SIG-M5 treated with dmso at 0.1 percent for 504 hours (cell line): Measurements from ENCODE around the gene FXN.
"Not testable (repeated sequence)": the region's sequence is repeated elsewhere in the genome, so short reads cannot be mapped to it uniquely, and the experiment has no call there.

Experiments
- DNase-seq: peaks from one replicate; lab custom pipeline; 2025; ENCODE audit not compliant: unreplicated experiment; lab: John Stamatoyannopoulos, UW

The FXN gene

DNA sequence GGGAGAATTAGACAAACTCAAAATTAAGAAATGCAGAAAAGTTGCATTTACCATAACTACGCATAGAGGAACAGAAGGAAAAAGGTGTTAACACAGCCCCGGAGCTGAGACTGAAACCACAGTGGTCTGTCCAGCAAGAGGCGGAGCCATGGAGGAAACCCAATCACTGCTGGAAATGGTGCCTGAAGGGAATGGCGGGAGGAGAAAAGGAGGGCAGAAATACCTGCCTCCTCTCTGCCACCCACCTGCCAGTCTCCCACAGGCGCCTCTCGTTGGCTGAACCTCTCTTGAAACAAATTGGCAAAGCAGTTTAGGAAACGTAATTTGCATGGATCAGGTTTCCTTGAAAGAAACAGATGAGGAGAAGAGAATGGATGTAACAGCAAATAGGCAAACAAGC lies 11.9 kb upstream of the FXN start:
- DNase-seq: no peak

DNA sequence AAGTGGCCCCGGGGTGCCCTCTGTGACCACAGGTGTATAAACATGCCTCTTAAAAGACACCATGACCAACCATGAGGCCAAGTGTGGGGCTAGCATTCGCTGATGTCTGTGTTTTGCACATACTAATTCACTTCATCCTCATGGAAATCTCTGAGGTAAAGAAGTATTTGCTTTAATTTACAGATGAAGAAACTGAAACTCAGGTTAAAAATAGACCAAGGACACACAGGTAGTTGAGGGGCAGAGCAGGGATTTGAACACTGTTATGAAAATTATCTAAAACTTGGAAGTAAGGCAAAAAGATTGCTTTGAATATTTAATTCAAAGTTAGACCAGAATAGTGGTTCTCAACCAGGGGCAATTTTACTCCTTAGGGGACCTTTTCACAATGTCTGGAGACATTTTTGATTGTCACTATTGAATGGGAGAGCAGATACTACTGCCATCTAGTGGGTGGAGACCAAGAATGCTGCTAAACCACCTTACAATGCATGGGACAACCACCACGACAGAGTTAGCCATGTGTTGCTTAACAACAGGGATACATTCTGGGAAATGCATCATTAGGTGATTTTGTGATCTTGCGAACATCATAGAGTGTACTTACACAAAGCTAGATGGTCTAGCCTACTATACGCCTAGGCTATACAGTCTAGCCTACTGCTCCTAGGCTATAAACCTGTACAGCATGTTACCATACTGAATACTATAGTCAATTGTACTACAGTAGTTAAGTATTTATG lies 8.0 kb upstream of the FXN start:
- peak; percentile 74 for DNase-seq

- DNase-seq: no peak
Measured at GRCh38 chr9:69028754-69029153, 6.8 kb upstream of the FXN start.

- no peak for DNase-seq
Measured at GRCh38 chr9:69029535-69029934, 6.0 kb upstream of the FXN start.

DNA sequence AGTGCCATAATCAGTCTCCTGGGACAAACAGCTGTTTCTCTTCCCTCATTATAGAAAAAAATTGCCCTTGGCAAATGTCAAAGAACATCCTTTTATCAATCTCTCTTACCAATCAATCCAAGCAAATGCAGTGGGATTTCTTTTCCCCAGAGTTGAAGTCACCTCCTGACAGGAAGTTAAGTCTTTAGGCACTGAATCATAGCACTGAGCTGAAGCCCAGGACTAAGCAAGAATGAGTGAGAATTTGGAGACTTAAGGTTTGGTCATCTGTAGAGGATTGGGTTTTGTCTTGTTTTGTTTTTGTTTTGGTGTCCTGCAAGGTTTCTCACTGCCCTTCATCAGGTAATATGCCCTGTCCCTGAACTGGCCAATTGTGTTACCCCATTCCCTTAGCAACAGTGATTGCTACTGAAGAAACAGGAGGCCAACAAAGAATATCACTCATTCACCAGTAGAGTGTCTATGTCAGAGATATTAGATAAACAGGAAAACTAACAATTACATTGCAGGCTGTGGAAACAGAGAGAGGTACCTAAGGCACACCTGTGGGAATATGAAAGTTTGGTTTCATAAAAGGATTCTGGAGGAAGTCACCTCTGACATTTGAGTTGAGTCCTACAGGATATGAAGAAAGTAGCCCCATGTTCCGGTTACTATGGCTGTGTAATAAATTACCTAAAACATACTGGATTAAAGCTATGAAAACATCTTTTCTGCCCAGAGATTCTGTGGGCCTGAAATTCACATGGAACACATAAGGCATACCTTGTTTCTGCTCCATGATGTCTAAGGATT lies 4.5 kb upstream of the FXN start:
- no peak for DNase-seq

DNA sequence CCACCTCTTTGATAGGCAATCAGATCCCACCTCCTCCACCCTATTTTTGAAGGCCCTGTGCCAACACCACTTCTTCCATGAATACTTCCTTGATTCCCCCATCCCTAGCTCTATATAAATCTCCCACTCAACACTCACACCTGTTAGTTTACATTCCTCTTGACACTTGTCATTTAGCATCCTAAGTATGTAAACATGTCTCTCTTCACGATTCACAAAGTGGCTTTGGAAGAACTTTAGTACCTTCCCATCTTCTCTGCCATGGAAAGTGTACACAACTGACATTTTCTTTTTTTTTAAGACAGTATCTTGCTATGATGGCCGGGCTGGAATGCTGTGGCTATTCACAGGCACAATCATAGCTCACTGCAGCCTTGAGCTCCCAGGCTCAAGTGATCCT lies 1.5 kb upstream of the FXN start:
- DNase-seq: no peak

GRCh38 chr9:69036309-69036708 lies 757 bp downstream of the FXN start:
- peak; percentile 32 for DNase-seq

DNA sequence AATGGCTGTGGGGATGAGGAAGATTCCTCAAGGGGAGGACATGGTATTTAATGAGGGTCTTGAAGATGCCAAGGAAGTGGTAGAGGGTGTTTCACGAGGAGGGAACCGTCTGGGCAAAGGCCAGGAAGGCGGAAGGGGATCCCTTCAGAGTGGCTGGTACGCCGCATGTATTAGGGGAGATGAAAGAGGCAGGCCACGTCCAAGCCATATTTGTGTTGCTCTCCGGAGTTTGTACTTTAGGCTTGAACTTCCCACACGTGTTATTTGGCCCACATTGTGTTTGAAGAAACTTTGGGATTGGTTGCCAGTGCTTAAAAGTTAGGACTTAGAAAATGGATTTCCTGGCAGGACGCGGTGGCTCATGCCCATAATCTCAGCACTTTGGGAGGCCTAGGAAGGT lies 1.2 kb downstream of the FXN start:
- no peak for DNase-seq

- DNase-seq: no peak
Measured at GRCh38 chr9:69040646-69041045, 5.1 kb downstream of the FXN start.

GRCh38 chr9:69044240-69045219 lies 9.0 kb downstream of the FXN start:
- no peak for DNase-seq

- DNase-seq: no peak
Measured at GRCh38 chr9:69045821-69046220, 10.3 kb downstream of the FXN start.

- DNase-seq: no peak
Measured at GRCh38 chr9:69046723-69047122, 11.2 kb downstream of the FXN start.

GRCh38 chr9:69047371-69047770 lies 11.8 kb downstream of the FXN start:
- DNase-seq: no peak

GRCh38 chr9:69049094-69049493 lies 13.5 kb downstream of the FXN start:
- DNase-seq: no peak

- not testable (repeated sequence) for DNase-seq
Measured at GRCh38 chr9:69050936-69051335, 15.4 kb downstream of the FXN start.

DNA sequence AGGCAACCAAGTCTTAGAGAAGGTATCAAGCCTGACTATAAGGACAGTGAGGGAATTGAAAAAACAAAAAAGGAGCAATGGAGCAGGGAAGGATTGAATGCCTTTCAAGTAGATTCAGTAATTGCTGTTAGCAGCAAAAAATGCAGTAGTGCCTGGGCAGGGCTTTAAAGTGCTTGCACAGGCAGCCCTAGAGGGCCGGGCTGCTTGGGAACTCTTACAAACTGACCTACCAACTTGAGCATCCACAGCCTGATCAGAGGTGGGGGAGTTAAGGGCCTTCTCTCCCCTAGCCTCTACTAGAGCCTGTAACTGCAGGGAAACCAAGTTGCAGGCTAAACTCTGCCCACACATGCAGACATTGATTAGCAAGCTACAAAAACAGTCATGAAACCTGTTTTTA lies 19.4 kb downstream of the FXN start:
- DNase-seq: no peak

DNA sequence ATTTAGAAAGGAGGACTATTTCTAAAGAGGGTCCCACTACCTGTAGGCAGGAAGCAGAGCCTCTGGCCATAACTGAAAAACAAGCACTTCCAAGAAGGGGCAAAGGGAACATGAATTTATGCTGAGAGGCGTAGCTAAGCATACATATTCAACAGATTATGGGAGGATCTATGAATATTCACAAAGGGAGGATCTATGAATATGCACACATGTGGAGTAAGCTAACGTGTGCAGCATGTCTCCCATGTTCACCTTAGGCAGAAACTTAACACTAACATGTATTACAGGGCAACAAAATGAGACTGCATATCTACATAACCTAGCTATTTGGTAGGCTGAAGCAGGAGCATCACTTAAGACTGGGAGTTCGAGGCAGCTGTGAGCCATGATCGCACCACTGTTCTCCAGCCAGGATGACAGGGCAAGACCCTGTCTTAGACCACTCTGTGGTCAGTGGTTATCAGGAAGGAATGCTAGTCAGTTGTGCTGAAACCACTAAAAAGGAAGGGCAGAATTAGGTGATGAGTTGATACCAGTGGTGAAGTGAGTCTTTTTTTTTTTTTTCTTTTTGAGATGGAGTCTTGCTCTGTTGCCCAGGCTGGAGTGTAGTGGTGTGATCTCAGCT lies 20.8 kb downstream of the FXN start:
- DNase-seq: no peak

DNA sequence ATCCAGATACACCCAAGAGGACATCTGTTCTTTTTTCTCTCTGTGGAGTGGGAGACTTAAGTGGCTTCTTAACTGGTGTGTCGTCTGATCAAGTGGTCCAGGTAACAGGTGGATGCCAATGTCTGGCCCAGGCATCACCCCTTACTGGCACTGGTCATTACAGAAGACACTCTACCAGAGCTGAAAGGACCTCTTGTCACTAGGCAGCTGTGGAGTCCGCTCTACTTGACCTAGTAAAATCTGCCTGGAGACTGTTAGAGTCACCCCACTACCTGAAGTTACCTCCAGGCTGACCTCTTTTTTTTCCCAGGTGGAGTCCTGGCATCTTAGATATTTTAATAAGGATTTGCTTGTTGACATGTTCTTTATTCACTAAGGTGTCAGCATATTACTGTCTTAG lies 22.5 kb downstream of the FXN start:
- no peak for DNase-seq

DNA sequence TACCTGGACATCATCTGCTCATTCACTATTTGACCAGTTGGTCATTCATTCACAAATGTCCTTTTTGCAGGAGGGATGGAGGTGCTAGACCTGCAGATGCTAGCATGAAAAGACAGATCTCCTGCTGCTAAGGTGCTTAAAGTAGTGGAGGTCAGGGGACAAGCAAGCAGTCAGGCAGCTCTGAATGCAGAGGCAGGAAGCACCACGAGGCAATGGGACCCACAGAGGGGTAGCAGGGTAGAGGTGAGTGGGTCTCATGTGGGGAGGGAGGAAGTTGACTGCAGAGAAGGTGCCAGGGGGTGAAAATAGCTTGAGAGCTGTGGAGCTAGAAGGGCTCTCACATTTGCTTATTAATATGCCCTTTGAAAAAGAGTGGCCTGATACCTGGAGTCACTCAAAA lies 25.2 kb downstream of the FXN start:
- no peak for DNase-seq

DNA sequence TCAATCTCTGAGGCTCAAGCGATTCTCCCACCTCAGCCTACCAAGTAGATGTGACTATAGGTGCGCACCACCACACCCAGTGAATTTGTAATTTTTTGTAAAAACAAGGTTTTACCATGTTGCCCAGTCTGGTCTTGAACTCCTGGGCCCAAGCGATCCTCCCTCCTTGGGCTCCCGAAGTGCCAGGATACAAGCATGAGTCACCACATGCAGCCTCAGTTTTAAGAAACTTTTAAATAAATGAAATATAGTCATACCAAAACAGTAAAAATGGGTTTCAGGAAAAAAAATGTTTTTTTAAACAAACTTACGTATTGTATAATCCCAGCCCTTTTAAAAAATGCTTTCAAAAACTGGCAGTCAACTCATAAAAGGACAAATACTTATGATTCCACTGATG lies 26.6 kb downstream of the FXN start:
- DNase-seq: no peak

GRCh38 chr9:69063839-69064238 lies 28.3 kb downstream of the FXN start:
- no peak for DNase-seq
